AG09309 (cell line): ENCODE results near the gene NRG3.

ENCODE experiments used
- DNase-seq: peaks from one replicate; pipeline ENCODE4 v3.0.0-alpha.2; 2010; ENCODE audit warnings: low read depth
- H3K4me3 ChIP-seq: 2 replicates; pipeline ENCODE4 v1.5.1; 2011; ENCODE audit warnings: mild to moderate bottlenecking, low read depth, low read length, moderate library complexity; ENCODE audit not compliant: control insufficient read depth
- CTCF ChIP-seq: IDR thresholded peaks from 2 replicates; pipeline ENCODE4 v1.5.1; 2011; ENCODE audit warnings: mild to moderate bottlenecking, low read depth, low read length, inconsistent platforms; ENCODE audit not compliant: insufficient read depth, control insufficient read depth; ENCODE audit errors: missing control alignments

The NRG3 gene

DNA sequence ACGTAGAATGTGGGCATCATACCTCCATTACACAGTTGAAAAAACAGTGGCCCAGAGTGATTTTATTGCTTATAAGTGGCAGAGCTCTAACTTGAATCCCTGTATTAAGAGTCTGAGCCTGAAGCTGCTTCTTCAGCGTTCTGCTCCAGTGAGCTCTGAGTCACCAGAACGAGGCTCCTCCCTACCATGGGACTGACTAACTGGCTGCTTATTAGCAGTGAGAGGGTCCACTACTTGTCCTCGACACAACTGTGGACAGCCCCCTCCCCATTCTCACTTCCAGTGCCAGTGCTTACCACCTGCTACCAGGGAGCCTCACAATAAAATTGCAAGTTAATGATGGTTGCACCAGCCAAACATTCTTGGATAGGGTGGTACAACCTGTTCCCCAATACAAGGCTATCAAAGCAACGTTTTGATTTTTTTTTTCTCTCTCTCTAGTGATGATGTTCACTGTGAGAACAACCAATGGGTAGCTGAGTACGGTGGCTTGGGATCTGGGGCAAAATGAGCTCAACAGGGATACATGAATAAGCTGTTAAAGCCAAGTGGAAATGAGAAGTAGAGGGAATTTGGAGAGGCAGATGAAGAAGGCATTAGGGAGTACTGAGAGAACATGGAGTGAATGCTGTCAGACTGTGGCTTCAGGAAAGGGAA, 2.7 kb upstream of the NRG3 start:
- no peak overlapping the region for H3K4me3 ChIP-seq
- DNase-seq, result no peak
- no peak for TF ChIP-seq CTCF

DNA sequence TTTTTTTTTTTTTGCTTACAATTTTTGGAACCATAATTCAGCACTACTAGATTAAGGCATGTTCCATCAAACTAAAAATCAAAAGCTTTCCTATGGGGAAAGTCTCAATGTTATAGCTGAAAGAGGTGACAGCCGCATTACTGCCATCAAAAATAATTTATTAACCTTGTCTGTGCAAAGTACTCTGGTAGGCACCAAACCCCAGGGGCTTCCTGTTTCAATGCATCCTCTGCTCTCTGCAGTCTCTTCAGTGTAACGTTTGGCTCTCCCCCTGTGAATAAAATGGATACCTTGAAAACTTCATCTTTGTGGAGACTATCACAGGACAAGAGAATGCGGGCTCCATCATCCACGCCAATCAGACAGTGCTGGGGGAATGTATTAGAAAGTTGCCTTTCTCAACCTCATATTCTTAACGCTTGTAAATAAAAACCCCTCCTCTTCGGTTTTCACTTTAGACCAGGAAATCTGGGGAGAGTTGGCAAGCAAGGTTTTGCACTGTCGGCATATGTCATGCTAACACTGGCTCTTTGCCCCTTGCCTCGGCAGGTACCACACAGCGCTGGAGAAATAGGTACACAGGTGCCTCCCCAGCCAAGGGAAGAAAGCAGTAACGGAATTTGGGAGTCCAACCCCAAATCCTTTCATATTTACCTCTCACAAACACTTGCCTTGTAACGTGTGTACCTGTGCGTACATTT, 1.6 kb upstream of the NRG3 start:
- H3K4me3 ChIP-seq, result no peak overlapping the region
- no peak for TF ChIP-seq CTCF
- DNase-seq, result no peak

DNA sequence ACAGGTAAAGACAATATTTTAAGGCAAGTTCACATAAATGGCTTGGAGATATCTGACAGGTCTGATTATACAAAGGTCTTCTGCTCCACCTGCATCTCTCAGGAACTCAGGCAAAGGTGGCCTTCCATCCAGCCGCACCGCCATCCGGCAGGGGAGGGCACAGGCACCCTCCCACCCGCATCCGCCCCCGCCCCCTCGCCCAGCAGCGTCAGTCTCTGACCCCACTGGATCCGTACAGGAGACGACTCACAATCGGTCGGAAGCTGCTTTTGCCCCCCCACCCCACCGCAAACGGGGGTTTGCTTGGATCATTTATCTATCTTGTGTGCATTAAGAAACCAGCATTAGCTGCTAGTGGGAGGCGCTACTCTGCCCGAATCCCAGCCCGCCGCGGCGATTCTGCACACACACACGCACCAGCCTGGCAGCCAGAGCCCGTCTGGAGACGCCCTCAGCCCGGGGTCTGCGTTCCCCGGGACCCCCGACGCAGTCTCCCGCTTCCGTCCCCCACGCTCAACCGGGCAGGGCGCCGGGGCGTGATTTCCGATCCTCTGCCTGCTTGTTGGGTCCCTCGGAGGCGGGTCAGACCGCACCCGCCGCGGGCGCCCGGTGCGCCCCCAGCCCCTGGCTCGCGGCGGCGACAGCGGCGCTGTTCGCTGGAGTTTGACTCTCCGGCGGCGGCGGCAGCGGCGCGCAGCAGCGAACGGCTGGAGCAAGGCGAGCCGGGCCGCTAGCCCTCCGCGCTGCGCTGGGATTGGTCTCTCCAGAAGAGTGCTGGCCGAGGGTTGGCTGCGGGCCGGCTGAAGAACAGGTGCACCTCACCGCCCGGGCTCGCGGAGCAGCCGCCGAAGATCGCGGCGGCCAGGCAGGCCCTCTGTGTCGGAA, 820 bp upstream of the NRG3 start:
- no peak for TF ChIP-seq CTCF
- no peak overlapping the region for H3K4me3 ChIP-seq
- no peak for DNase-seq

DNA sequence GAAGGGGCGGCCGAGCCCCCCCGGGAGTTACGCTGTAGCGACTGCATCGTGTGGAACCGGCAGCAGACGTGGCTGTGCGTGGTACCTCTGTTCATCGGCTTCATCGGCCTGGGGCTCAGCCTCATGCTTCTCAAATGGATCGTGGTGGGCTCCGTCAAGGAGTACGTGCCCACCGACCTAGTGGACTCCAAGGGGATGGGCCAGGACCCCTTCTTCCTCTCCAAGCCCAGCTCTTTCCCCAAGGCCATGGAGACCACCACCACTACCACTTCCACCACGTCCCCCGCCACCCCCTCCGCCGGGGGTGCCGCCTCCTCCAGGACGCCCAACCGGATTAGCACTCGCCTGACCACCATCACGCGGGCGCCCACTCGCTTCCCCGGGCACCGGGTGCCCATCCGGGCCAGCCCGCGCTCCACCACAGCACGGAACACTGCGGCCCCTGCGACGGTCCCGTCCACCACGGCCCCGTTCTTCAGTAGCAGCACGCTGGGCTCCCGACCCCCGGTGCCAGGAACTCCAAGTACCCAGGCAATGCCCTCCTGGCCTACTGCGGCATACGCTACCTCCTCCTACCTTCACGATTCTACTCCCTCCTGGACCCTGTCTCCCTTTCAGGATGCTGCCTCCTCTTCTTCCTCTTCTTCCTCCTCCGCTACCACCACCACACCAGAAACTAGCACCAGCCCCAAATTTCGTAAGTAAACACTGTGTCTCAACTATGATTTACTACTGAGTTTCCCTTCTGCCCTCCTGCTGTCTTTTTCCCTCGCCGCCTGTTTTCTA, 666 bp downstream of the NRG3 start:
- DNase-seq, result no peak
- no peak overlapping the region for H3K4me3 ChIP-seq
- TF ChIP-seq CTCF, result no peak

- no peak overlapping the region for H3K4me3 ChIP-seq
- DNase-seq, result no peak
- no peak for TF ChIP-seq CTCF
Measured at GRCh38 chr10:81876253-81877077, 1.5 kb downstream of the NRG3 start.

DNA sequence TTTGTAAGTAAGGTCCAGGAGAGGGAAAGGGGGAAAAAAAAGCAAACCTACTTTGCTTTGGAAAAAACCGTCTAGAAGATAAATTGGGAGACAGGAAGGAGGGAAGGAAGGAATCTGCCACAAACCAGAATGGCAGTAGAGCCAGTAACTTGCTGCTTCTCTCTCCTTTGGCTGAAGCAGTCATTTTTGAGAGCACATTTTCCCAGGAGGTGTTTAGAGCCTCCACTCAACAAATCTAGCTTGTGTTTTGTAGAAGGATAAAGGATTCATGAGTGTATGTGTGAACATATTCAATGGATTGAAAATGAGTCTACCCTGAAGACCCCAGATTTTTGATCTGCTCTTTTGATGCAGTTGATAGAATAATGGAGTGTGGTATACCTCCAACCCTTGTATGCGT, 2.6 kb downstream of the NRG3 start:
- TF ChIP-seq CTCF, result no peak
- no peak overlapping the region for H3K4me3 ChIP-seq
- no peak for DNase-seq
